Measurements from ENCODE around the gene DVL1. TPM values are rescaled to one million over a fixed set of nuclear protein-coding genes. Genes with fewer than 3 reads are reported as not detected.
A peak's percentile ranks its signal among the peaks of the same experiment; 100 is the strongest.

Gene DVL1
- total RNA-seq, 1 experiment from 2014 or later, result 71.0 TPM

DNA sequence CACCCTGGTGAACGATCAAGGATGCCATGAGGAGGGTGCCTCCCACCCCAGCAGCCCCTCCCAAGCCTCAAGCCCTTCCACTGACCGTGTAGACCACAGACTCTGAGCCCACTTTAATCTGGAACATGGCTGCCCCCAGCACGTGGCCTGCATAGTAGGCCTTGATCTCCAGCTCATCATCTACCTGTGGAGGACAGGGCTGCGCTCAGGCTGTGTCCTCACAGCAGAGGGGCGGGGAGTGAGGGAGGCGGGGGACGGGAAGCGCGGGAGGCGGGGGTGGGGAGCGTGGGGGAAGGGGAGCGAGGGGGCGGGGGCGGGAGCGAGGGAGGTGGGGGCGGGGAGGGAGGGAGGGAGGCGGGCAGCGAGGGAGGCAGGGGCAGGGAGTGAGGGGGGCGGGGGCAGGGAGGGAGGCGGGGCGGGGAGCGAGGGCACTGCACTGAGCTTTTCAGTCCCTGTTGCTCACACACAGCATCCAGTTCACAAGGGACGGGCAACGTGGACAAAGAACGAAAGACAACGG lies 33.7 kb downstream of the DVL1 start:
- Mint-ChIP-seq H3K4me1 (peaks cover 8 to 16% of the 10 kb centered on the region in 2 experiments), H3K27me3 (ENCODE audit: low read depth) (no peaks in the 10 kb centered on the region), H3K9me3 (no peaks in the 10 kb centered on the region), H3K27ac (peak overlapping the region; percentile 83 to 95 (median 93); a peak in 5 of 7 replicates), H3K36me3 (ENCODE audit: insufficient read depth in 1 of 3, low read depth in 3 of 3) (peaks cover 18 to 70% (median 66%) of the 10 kb centered on the region in 3 experiments), H3K4me3 (peak overlapping the region; percentile 22 to 23; a peak in 1 of 5 replicates)
- Histone ChIP-seq H3K4me2 (ENCODE audit: insufficient read depth, insufficient read length, low read length) (no peak overlapping the region), H3K4ac (ENCODE audit: low read depth, low read length) (no peak overlapping the region; the same call in 1 of the 2 replicates), H3K18ac (ENCODE audit: insufficient read length, low read depth, low read length) (peak overlapping the region; percentile 67), H2AFZ (ENCODE audit: low read length) (no peak overlapping the region), H2BK20ac (ENCODE audit: low read depth, low read length, poor library complexity, severe bottlenecking) (no peak overlapping the region), H4K91ac (ENCODE audit: insufficient read length, low read depth, low read length) (no peak overlapping the region), H3K9me3 (ENCODE audit: control insufficient read depth, low read depth, low read length) (no peaks in the 10 kb centered on the region), H3K56ac (ENCODE audit: insufficient read length, low read depth, low read length) (no peak overlapping the region), H4K5ac (ENCODE audit: insufficient read length, low read depth, low read length) (no peak overlapping the region), H3K79me2 (ENCODE audit: insufficient read depth, low read length) (peaks cover 2% of the 10 kb centered on the region; the same call in 1 of the 2 replicates), H4K8ac (replicated peaks; ENCODE audit: insufficient read length, low read depth, low read length) (no peak overlapping the region), H2BK12ac (ENCODE audit: insufficient read length, low read depth, low read length) (no peak overlapping the region), H3T11ph (ENCODE audit: low read length) (no peak overlapping the region), H3K79me1 (ENCODE audit: insufficient read depth, low read depth, low read length, poor library complexity, severe bottlenecking) (peaks cover 2% of the 10 kb centered on the region), H3K27me3 (ENCODE audit: insufficient read depth, low read length) (no peaks in the 10 kb centered on the region), H3K23me2 (ENCODE audit: insufficient read length, low read depth, low read length, poor library complexity, severe bottlenecking) (no peaks in the 10 kb centered on the region), H3K23ac (ENCODE audit: insufficient read length, low read depth, low read length) (no peak overlapping the region), H2BK5ac (ENCODE audit: insufficient read length, low read length) (no peak overlapping the region), H3K9ac (ENCODE audit: extremely low read depth, insufficient read length, low read length) (no peak overlapping the region), H2AK5ac (ENCODE audit: insufficient read length, low read length) (no peak overlapping the region), H3K14ac (ENCODE audit: insufficient read depth, low read length) (no peak overlapping the region; the same call in 1 of the 2 replicates), H3K27ac (ENCODE audit: insufficient read length, low read depth, low read length) (no peak overlapping the region), H3K4me1 (ENCODE audit: insufficient read depth, low read length) (no peaks in the 10 kb centered on the region; the same call in 1 of the 2 replicates), H4K20me1 (ENCODE audit: control insufficient read depth, insufficient read depth, insufficient read length) (no peaks in the 10 kb centered on the region), H2BK15ac (ENCODE audit: low read depth, low read length) (no peak overlapping the region), H2BK120ac (ENCODE audit: low read depth, low read length, poor library complexity, severe bottlenecking) (no peak overlapping the region)
- peak; percentile 75 for DNase-seq
- no CpG with 5 or more reads among the region's 26 CpGs for WGBS (ENCODE audit: extremely low coverage, insufficient read length, low lambda C conversion rate)
- TF ChIP-seq, protein P1, sequence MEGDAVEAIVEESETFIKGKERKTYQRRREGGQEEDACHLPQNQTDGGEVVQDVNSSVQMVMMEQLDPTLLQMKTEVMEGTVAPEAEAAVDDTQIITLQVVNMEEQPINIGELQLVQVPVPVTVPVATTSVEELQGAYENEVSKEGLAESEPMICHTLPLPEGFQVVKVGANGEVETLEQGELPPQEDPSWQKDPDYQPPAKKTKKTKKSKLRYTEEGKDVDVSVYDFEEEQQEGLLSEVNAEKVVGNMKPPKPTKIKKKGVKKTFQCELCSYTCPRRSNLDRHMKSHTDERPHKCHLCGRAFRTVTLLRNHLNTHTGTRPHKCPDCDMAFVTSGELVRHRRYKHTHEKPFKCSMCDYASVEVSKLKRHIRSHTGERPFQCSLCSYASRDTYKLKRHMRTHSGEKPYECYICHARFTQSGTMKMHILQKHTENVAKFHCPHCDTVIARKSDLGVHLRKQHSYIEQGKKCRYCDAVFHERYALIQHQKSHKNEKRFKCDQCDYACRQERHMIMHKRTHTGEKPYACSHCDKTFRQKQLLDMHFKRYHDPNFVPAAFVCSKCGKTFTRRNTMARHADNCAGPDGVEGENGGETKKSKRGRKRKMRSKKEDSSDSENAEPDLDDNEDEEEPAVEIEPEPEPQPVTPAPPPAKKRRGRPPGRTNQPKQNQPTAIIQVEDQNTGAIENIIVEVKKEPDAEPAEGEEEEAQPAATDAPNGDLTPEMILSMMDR (conservative IDR thresholded peaks at IDR 0.05), result no peak
